SK-N-SH treated with all-trans-retinoic acid at 6 μM for 48 hours (cell line): ENCODE measurements around the gene NFU1.

ENCODE experiments used
- ATAC-seq: fragments of 200-7000 bp; cut with Tn5 transposase; 3 replicates; pipeline ENCODE4 v1.9.1; 2020; ENCODE audit warnings: mild to moderate bottlenecking, moderate library complexity
- ARNTL ChIP-seq: fragments of 450-650 bp; formaldehyde crosslinking; IDR thresholded peaks from 2 replicates; pipeline ENCODE4 v1.5.0; 2020; ENCODE audit warnings: low read depth, mild to moderate bottlenecking, moderate library complexity, borderline replicate concordance
- BACH2 ChIP-seq: fragments of 250-450 bp; sonication (Bioruptor Pico); IDR thresholded peaks from 2 replicates; pipeline ENCODE4 v1.9.0; 2021; ENCODE audit warnings: mild to moderate bottlenecking, borderline replicate concordance
- GLIS3 ChIP-seq: fragments of 250-450 bp; sonication (Bioruptor Pico); IDR thresholded peaks from 2 replicates; pipeline ENCODE4 v1.5.0; 2020; ENCODE audit warnings: mild to moderate bottlenecking, moderate library complexity
- ISL1 ChIP-seq: fragments of 250-450 bp; sonication (Bioruptor Pico); IDR thresholded peaks from 2 replicates; pipeline ENCODE4 v2.1.2; 2022; ENCODE audit warnings: mild to moderate bottlenecking, moderate library complexity
- POU6F1 ChIP-seq: fragments of 250-450 bp; sonication (Bioruptor Pico); IDR thresholded peaks from 2 replicates; pipeline ENCODE4 v1.8.0; 2021; ENCODE audit warnings: low read depth, mild to moderate bottlenecking, moderate library complexity, borderline replicate concordance
- PPARA ChIP-seq: fragments of 250-450 bp; sonication (Bioruptor Pico); IDR thresholded peaks from 2 replicates; pipeline ENCODE4 v1.5.0; 2020; ENCODE audit warnings: mild to moderate bottlenecking, borderline replicate concordance
- RARB ChIP-seq: fragments of 250-450 bp; sonication (Bioruptor Pico); IDR thresholded peaks from 2 replicates; pipeline ENCODE4 v1.8.0; 2021; ENCODE audit warnings: mild to moderate bottlenecking, moderate library complexity
- SNAI2 ChIP-seq: fragments of 250-450 bp; sonication (Bioruptor Pico); IDR thresholded peaks from 2 replicates; pipeline ENCODE4 v1.5.0; 2020; ENCODE audit warnings: mild to moderate bottlenecking, moderate library complexity
- TOX ChIP-seq: fragments of 250-450 bp; sonication (Bioruptor Pico); IDR thresholded peaks from 2 replicates; pipeline ENCODE4 v1.8.0; 2021; ENCODE audit warnings: mild to moderate bottlenecking, moderate library complexity, borderline replicate concordance
- TSHZ2 ChIP-seq: fragments of 250-450 bp; sonication (Bioruptor Pico); IDR thresholded peaks from 2 replicates; pipeline ENCODE4 v1.5.0; 2020; ENCODE audit warnings: mild to moderate bottlenecking, moderate library complexity
- ZC3H10 ChIP-seq: fragments of 250-450 bp; sonication (Bioruptor Pico); IDR thresholded peaks from 2 replicates; pipeline ENCODE4 v1.5.1; 2021; ENCODE audit warnings: mild to moderate bottlenecking, moderate library complexity
- ZNF565 ChIP-seq: fragments of 450-650 bp; formaldehyde crosslinking; conservative IDR thresholded peaks from 2 replicates; pipeline ENCODE4 v1.5.0; 2020; ENCODE audit warnings: low read depth, mild to moderate bottlenecking, moderate library complexity
- ZNF70 ChIP-seq: fragments of 450-650 bp; formaldehyde crosslinking; IDR thresholded peaks from 2 replicates; pipeline ENCODE4 v1.5.0; 2020; ENCODE audit warnings: mild to moderate bottlenecking, moderate library complexity
- TF ChIP-seq, protein P1 (sequence below): fragments of 250-450 bp; sonication (Bioruptor Pico); IDR thresholded peaks from 2 replicates; pipeline ENCODE4 v1.5.1; 2020; ENCODE audit warnings: low read depth, mild to moderate bottlenecking, moderate library complexity
- TF ChIP-seq, protein P2 (sequence below): fragments of 250-450 bp; sonication (Bioruptor Pico); IDR thresholded peaks from 2 replicates; pipeline ENCODE4 v1.5.1; 2021; ENCODE audit warnings: mild to moderate bottlenecking, moderate library complexity
- TF ChIP-seq, protein P3 (sequence below): fragments of 250-450 bp; sonication (Bioruptor Pico); IDR thresholded peaks from 2 replicates; pipeline ENCODE4 v1.8.0; 2020; ENCODE audit warnings: mild to moderate bottlenecking, moderate library complexity, borderline replicate concordance

NFU1 gene

DNA sequence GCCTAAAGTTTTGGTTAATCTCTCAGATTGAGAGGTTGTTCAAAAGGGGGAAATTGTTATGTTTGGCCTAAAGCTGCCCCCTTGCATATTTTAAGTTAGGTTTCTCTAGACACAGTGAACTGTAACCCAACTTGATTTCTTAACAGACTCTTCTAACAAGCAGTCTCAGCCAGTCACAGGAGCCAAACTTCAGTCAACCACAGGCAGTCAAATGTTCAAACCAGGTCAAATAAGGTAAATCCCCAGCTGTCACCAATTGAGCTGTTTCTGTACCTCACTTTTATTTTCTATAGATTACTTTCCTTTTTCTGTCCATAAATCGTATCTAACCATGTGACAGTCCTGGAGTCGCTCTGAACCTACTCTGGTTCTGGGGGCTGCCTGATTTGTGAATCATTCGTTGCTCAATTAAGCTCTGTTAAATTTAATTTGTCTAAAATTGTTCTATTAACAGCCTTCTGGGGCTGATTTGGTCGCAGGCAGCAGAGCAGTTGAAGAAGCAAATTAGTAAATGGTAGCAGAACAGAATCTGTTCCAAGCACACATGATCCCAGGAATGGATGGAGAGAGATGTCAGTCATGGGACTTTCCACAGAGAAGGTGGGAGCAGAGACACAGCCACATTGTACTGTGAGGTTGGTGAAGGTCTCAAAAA, 16.4 kb upstream of the NFU1 start (continued):
- TF ChIP-seq POU6F1 (CRISPR knock-in tag) (no peak), TSHZ2 (CRISPR knock-in tag) (no peak), GLIS3 (no peak), TOX (no peak), SNAI2 (CRISPR knock-in tag) (no peak)
- TF ChIP-seq, protein P1, sequence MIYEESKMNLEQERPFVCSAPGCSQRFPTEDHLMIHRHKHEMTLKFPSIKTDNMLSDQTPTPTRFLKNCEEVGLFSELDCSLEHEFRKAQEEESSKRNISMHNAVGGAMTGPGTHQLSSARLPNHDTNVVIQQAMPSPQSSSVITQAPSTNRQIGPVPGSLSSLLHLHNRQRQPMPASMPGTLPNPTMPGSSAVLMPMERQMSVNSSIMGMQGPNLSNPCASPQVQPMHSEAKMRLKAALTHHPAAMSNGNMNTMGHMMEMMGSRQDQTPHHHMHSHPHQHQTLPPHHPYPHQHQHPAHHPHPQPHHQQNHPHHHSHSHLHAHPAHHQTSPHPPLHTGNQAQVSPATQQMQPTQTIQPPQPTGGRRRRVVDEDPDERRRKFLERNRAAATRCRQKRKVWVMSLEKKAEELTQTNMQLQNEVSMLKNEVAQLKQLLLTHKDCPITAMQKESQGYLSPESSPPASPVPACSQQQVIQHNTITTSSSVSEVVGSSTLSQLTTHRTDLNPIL (CRISPR knock-in tag): no peak

DNA sequence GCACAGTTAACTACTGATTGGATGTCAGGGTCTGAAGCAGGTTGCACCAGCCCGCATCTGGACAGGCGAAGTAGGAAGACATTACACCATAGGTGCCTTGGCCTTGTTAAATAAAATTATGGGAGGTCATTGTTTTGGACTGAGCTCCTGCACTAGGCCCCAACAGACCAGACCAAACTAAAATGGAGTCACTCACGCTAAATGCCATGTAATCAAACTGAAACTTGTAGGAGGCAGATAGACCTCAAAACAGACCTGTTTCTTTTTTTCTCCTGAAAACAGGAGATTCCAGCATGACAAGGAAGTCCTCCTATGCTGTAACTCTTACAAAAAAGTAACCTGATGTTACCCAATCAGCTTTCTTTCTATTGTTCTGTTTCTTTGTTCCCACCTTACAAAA, 15.5 kb upstream of the NFU1 start:
- ATAC-seq: no peak
- 0 out of 2 replicates have a peak, but pooled peaks have one; percentile 11 for TF ChIP-seq ISL1
- no peak for TF ChIP-seq ZNF565 (CRISPR knock-in tag)

GRCh38 chr2:69450735-69451416, 13.6 kb upstream of the NFU1 start:
- ATAC-seq: no peak
- TF ChIP-seq GLIS3 (no peak), ZNF70 (CRISPR knock-in tag) (no peak), POU6F1 (CRISPR knock-in tag) (no peak), PPARA (CRISPR knock-in tag) (no peak), ARNTL (no peak), ZC3H10 (CRISPR knock-in tag) (no peak), BACH2 (CRISPR knock-in tag) (no peak), ZNF565 (CRISPR knock-in tag) (no peak), TOX (no peak), RARB (CRISPR knock-in tag) (no peak)
- TF ChIP-seq, protein P2, sequence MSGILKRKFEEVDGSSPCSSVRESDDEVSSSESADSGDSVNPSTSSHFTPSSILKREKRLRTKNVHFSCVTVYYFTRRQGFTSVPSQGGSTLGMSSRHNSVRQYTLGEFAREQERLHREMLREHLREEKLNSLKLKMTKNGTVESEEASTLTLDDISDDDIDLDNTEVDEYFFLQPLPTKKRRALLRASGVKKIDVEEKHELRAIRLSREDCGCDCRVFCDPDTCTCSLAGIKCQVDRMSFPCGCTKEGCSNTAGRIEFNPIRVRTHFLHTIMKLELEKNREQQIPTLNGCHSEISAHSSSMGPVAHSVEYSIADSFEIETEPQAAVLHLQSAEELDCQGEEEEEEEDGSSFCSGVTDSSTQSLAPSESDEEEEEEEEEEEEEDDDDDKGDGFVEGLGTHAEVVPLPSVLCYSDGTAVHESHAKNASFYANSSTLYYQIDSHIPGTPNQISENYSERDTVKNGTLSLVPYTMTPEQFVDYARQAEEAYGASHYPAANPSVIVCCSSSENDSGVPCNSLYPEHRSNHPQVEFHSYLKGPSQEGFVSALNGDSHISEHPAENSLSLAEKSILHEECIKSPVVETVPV (CRISPR knock-in tag): no peak
- TF ChIP-seq, protein P3, sequence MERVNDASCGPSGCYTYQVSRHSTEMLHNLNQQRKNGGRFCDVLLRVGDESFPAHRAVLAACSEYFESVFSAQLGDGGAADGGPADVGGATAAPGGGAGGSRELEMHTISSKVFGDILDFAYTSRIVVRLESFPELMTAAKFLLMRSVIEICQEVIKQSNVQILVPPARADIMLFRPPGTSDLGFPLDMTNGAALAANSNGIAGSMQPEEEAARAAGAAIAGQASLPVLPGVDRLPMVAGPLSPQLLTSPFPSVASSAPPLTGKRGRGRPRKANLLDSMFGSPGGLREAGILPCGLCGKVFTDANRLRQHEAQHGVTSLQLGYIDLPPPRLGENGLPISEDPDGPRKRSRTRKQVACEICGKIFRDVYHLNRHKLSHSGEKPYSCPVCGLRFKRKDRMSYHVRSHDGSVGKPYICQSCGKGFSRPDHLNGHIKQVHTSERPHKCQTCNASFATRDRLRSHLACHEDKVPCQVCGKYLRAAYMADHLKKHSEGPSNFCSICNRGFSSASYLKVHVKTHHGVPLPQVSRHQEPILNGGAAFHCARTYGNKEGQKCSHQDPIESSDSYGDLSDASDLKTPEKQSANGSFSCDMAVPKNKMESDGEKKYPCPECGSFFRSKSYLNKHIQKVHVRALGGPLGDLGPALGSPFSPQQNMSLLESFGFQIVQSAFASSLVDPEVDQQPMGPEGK (CRISPR knock-in tag): no peak
